ENCODE results near the gene ANKRD13A. TPM values are rescaled to one million over a fixed set of nuclear protein-coding genes. Genes with fewer than 3 reads are reported as not detected.
A peak's percentile ranks its signal among the peaks of the same experiment; 100 is the strongest.

Gene ANKRD13A
- total and polyA plus RNA-seq, 2 of the 8 experiments (the other 6 are each of a cell fraction or from before 2014, with no cell fraction given) = 16.8 to 21.4 TPM

GRCh38 chr12:109951751-109952150 lies 47.5 kb upstream of the ANKRD13A start:
- Histone ChIP-seq H3K56ac (replicated peaks; ENCODE audit: insufficient read length, low read depth, low read length) (no peak overlapping the region), H3K18ac (ENCODE audit: extremely low read depth, low read length) (no peak overlapping the region), H3K23me2 (ENCODE audit: low read depth, low read length) (no peaks in the 10 kb centered on the region), H4K20me1 (replicated peaks in 1 of 2; ENCODE audit: control insufficient read depth in 1 of 2, insufficient read depth in 2 of 2, low read length in 2 of 2) (no peaks in the 10 kb centered on the region), H2AFZ (ENCODE audit: low read length) (no peak overlapping the region), H3K23ac (ENCODE audit: insufficient read length) (no peak overlapping the region), H3K79me1 (ENCODE audit: low read depth, low read length) (no peaks in the 10 kb centered on the region), H4K8ac (ENCODE audit: extremely low read depth, insufficient read depth, low read length) (no peak overlapping the region), H3K27me3 (replicated peaks in 1 of 4; ENCODE audit: control insufficient read depth in 3 of 4, extremely low read depth in 1 of 4, insufficient read depth in 3 of 4, low read length in 3 of 4) (no peaks in the 10 kb centered on the region), H2BK15ac (ENCODE audit: low read length) (no peak overlapping the region), H3K79me2 (ENCODE audit: control insufficient read depth in 1 of 2, insufficient read depth in 2 of 2, low read length in 2 of 2) (no peaks in the 10 kb centered on the region), H3K4me3 (ENCODE audit: extremely low read depth in 1 of 4, insufficient read depth in 2 of 4, low read depth in 3 of 4, low read length in 4 of 4) (no peak overlapping the region), H2BK20ac (ENCODE audit: low read length) (no peak overlapping the region), H3K27ac (ENCODE audit: low read depth, low read length) (no peak overlapping the region), H2BK12ac (ENCODE audit: low read depth, low read length) (no peak overlapping the region), H3K36me3 (ENCODE audit: control insufficient read depth in 2 of 4, insufficient read depth in 4 of 4, low read length in 3 of 4) (peaks cover 3 to 19% (median 10%) of the 10 kb centered on the region in 4 experiments; a peak in 6 of 8 replicates), H4K91ac (replicated peaks; ENCODE audit: insufficient read length, low read length) (no peak overlapping the region), H3K9me3 (ENCODE audit: insufficient read depth in 2 of 2, low read depth in 1 of 2, low read length in 1 of 2) (no peaks in the 10 kb centered on the region), H3K14ac (ENCODE audit: insufficient read length) (no peak overlapping the region), H2BK120ac (replicated peaks; ENCODE audit: low read depth, low read length) (no peak overlapping the region), H3K4ac (replicated peaks; ENCODE audit: insufficient read length, low read depth, low read length) (no peak overlapping the region), H3K4me2 (ENCODE audit: insufficient read depth in 1 of 2, low read depth in 2 of 2, low read length in 2 of 2) (no peak overlapping the region), H3K9ac (replicated peaks in 1 of 4; ENCODE audit: extremely low read depth in 1 of 4, low read depth in 3 of 4, low read length in 3 of 4) (no peak overlapping the region), H2BK5ac (ENCODE audit: low read depth, low read length) (no peak overlapping the region), H2AK5ac (ENCODE audit: low read depth, low read length) (no peak overlapping the region), H3K4me1 (replicated peaks in 1 of 4; ENCODE audit: control insufficient read depth in 3 of 4, insufficient read depth in 4 of 4, low read length in 3 of 4) (peaks cover 4 to 10% (median 5%) of the 10 kb centered on the region in 4 experiments), H4K5ac (ENCODE audit: insufficient read length, low read depth, low read length) (no peak overlapping the region)
- POLR2A ChIA-PET (ENCODE audit: partially characterized antibody) = interaction anchor here (0.6 kb wide), 1 partner anchor 461 kb away, joined by 3 read pairs; no protein-coding TSS in a partner anchor
- TF ChIP-seq USF2 (IDR thresholded peaks at IDR 0.05; ENCODE audit: low read length) = no peak
- TF ChIP-seq CBX5 (IDR thresholded peaks at IDR 0.05; ENCODE audit: low read depth, low read length) = no peak
- TF ChIP-seq EZH2 (IDR thresholded peaks at IDR 0.05; ENCODE audit: low read depth, low read length, severe bottlenecking) = no peak
- TF ChIP-seq TEAD4 (IDR thresholded peaks at IDR 0.05; ENCODE audit: low read depth, low read length) = peak; percentile 74
- TF ChIP-seq PHF8 (conservative IDR thresholded peaks at IDR 0.05; ENCODE audit: low read depth, low read length) = no peak
- 0 out of 2 replicates have a peak, but pooled peaks have one; percentile 61 for TF ChIP-seq JUND (IDR thresholded peaks at IDR 0.05; ENCODE audit: low read length)
- DNase-seq (ENCODE audit: low read depth in 1 of 2, low spot score in 2 of 2) = no peak
- no peak for FAIRE-seq
- CTCF ChIA-PET (ENCODE audit: partially characterized antibody) = interaction anchor here (1.4 to 1.9 kb wide), 2 partner anchors 10 to 41 kb away, joined by 3 to 7 read pairs; no protein-coding TSS in a partner anchor
- WGBS, 2 experiments (ENCODE audit: extremely low coverage in 1 of 2, insufficient coverage in 1 of 2, insufficient read length in 1 of 2, insufficient replicate concordance in 2 of 2, low coverage in 1 of 2, low lambda C conversion rate in 2 of 2, missing lambda C conversion rate in 1 of 2) = 93% methylated on average over 7 of the region's 7 CpGs; no CpG with 5 or more reads in 1 of the 2 experiments

Data from H1 (cell line).